ENCODE results near the gene LCE7A.

Gene LCE7A

GRCh38 chr1:152899883-152900282 lies 40.1 kb downstream of the LCE7A start:
- H3K4me1 Mint-ChIP-seq: no peaks in the 10 kb centered on the region
- ATAC-seq (no peak), DNase-seq (no peak)
- peaks cover 39% of the 10 kb centered on the region for H3K27me3 Mint-ChIP-seq
- H3K9me3 Mint-ChIP-seq: no peaks in the 10 kb centered on the region
- H3K4me3 Mint-ChIP-seq: no peak overlapping the region
- H3K27ac Mint-ChIP-seq: no peak overlapping the region

- H3K4me3 Mint-ChIP-seq: no peak overlapping the region
- no peaks in the 10 kb centered on the region for H3K4me1 Mint-ChIP-seq
- no peaks in the 10 kb centered on the region for H3K9me3 Mint-ChIP-seq
- H3K27me3 Mint-ChIP-seq: peaks cover 45% of the 10 kb centered on the region
- DNase-seq (no peak), ATAC-seq (no peak)
- H3K27ac Mint-ChIP-seq: no peak overlapping the region
Measured at GRCh38 chr1:152901631-152902030, 41.8 kb downstream of the LCE7A start.

- H3K4me3 Mint-ChIP-seq: no peak overlapping the region
- H3K27ac Mint-ChIP-seq: no peak overlapping the region
- H3K9me3 Mint-ChIP-seq: no peaks in the 10 kb centered on the region
- DNase-seq: no peak
- peaks cover under 1% of the 10 kb centered on the region for H3K4me1 Mint-ChIP-seq
- ATAC-seq: no peak
- H3K27me3 Mint-ChIP-seq: peaks cover 55% of the 10 kb centered on the region
Measured at GRCh38 chr1:152902636-152903035, 42.8 kb downstream of the LCE7A start.

GRCh38 chr1:152904688-152905440 lies 45.1 kb downstream of the LCE7A start:
- H3K9me3 Mint-ChIP-seq: peaks cover 2 to 4% of the 10 kb centered on the region in 2 donors
- peaks cover 8% of the 10 kb centered on the region for H3K4me1 Mint-ChIP-seq
- peak overlapping the region in 1 of 2 donors; percentile 8 for H3K27ac Mint-ChIP-seq
- H3K27me3 Mint-ChIP-seq: peaks cover 71% of the 10 kb centered on the region
- H3K4me3 Mint-ChIP-seq: no peak overlapping the region
- ATAC-seq (no peak), DNase-seq (no peak)

GRCh38 chr1:152906023-152906565 lies 46.3 kb downstream of the LCE7A start:
- DNase-seq (no peak), ATAC-seq (no peak)
- no peak overlapping the region for H3K27ac Mint-ChIP-seq
- H3K27me3 Mint-ChIP-seq: peaks cover 77% of the 10 kb centered on the region
- H3K4me3 Mint-ChIP-seq: no peak overlapping the region
- peaks cover 8% of the 10 kb centered on the region for H3K4me1 Mint-ChIP-seq
- H3K9me3 Mint-ChIP-seq: peaks cover 4 to 13% of the 10 kb centered on the region in 2 donors

- peaks cover 8% of the 10 kb centered on the region for H3K4me1 Mint-ChIP-seq
- ATAC-seq (peak; percentile 71), DNase-seq (no peak)
- peaks cover 86% of the 10 kb centered on the region for H3K27me3 Mint-ChIP-seq
- H3K27ac Mint-ChIP-seq: peak within 1 kb of the TSS in 1 of 2 donors; percentile 94
- peaks cover 4 to 15% of the 10 kb centered on the region in 2 donors for H3K9me3 Mint-ChIP-seq
- no peak within 1 kb of the TSS for H3K4me3 Mint-ChIP-seq
Measured at GRCh38 chr1:152907686-152908601, 48.1 kb downstream of the LCE7A start, which contains the start of gene IVL. Gene IVL (plus strand): TSS chr1:152908546. CDS start chr1:152909798, 1,252 bp downstream.

GRCh38 chr1:152909206-152909605 lies 49.4 kb downstream of the LCE7A start:
- DNase-seq: no peak
- peaks cover 84% of the 10 kb centered on the region for H3K27me3 Mint-ChIP-seq
- H3K4me3 Mint-ChIP-seq: no peak overlapping the region
- H3K4me1 Mint-ChIP-seq: peaks cover 8% of the 10 kb centered on the region
- H3K27ac Mint-ChIP-seq: no peak overlapping the region
- ATAC-seq: no peak
- H3K9me3 Mint-ChIP-seq: peaks cover 4 to 15% of the 10 kb centered on the region in 2 donors
